Fibroblast of villous mesenchyme (primary cell): ENCODE data around the gene NOP16. TPM values are rescaled to one million over a fixed set of nuclear protein-coding genes. Genes with fewer than 3 reads are reported as not detected.

Source experiments
- DNase-seq: peaks from one replicate; pipeline ENCODE4 v3.0.0-alpha.2; 2010; ENCODE audit warnings: low read depth
- H3K4me3 ChIP-seq: 2 replicates; pipeline ENCODE4 v1.5.1; 2011; ENCODE audit warnings: low read depth, mild to moderate bottlenecking, low read length
- total RNA-seq: library from RNA; depleted of rRNA; stranded (reverse); fragments of >200 nt; gene quantifications from 2 replicates; pipeline ENCODE4 v1.2.3, GENCODE V29; 2012
- TF ChIP-seq, protein P1 (sequence below): IDR thresholded peaks from 2 replicates; pipeline ENCODE4 v1.5.1; 2012; ENCODE audit warnings: low read depth, mild to moderate bottlenecking, low read length; ENCODE audit not compliant: insufficient read depth

The NOP16 gene, protein sequence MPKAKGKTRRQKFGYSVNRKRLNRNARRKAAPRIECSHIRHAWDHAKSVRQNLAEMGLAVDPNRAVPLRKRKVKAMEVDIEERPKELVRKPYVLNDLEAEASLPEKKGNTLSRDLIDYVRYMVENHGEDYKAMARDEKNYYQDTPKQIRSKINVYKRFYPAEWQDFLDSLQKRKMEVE
- 9.3 and 13.8 TPM in 2 replicates for total RNA-seq

DNA sequence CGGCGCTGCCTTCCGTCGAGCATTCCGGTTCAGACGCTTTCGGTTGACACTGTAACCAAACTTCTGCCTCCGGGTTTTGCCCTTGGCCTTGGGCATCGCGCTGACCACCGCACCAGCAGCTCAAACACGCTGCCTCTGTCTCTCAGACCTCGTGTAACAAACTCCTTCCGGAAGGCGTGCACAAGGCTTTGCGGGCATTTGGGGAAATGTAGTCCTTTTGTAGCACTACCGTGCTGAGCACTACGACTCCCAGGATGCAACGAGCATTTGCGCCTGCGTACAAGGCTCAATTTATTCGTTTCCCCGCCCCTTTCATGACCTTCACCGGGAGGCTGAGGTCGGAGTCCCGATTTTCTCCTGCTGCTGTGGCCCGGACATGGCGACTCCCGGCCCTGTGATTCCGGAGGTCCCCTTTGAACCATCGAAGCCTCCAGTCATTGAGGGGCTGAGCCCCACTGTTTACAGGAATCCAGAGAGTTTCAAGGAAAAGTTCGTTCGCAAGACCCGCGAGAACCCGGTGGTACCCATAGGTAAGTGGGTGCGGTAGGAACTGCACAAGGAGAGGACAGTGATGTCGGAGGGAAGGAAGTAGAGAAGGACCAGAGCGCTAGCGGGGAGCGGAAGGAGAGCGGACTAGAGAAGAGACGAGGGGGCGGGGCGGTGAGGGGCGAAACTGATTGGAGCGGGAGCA lies at the start of gene NOP16, which contains the start of gene HIGD2A:
TSS of gene NOP16 (minus strand) at position 155 of the 691 bp plus-strand sequence. CDS start at position 96, 59 bp downstream.
TSS of gene HIGD2A (plus strand) at position 308 of the 691 bp plus-strand sequence. CDS start at position 377, 69 bp downstream.
- TF ChIP-seq, protein P1, sequence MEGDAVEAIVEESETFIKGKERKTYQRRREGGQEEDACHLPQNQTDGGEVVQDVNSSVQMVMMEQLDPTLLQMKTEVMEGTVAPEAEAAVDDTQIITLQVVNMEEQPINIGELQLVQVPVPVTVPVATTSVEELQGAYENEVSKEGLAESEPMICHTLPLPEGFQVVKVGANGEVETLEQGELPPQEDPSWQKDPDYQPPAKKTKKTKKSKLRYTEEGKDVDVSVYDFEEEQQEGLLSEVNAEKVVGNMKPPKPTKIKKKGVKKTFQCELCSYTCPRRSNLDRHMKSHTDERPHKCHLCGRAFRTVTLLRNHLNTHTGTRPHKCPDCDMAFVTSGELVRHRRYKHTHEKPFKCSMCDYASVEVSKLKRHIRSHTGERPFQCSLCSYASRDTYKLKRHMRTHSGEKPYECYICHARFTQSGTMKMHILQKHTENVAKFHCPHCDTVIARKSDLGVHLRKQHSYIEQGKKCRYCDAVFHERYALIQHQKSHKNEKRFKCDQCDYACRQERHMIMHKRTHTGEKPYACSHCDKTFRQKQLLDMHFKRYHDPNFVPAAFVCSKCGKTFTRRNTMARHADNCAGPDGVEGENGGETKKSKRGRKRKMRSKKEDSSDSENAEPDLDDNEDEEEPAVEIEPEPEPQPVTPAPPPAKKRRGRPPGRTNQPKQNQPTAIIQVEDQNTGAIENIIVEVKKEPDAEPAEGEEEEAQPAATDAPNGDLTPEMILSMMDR, result no peak
- DNase-seq, result peak; percentile 99
- peak within 1 kb of the TSS; percentile 83 for H3K4me3 ChIP-seq

DNA sequence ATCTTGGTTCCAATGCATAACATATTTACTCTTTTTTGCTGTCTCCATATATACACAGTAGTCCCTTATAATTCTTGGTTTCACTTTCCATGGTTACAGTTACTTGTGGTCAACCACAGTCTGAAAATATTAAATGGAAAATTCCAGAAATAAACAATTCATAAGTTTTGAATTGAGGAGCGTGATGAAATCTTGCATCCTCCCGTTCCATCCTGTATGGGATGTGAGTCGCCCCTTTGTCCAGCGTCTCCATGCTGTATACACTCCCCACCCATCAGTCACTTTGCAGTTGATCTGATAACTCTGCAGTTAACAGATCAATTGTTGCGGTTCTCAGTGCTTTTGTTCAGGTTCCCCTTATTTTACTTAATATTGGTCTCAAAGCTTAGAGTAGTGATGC lies 48.3 kb upstream of the NOP16 start:
- TF ChIP-seq, protein P1, result no peak
- H3K4me3 ChIP-seq, result peak overlapping the region; percentile 14
- peak; percentile 69 for DNase-seq

DNA sequence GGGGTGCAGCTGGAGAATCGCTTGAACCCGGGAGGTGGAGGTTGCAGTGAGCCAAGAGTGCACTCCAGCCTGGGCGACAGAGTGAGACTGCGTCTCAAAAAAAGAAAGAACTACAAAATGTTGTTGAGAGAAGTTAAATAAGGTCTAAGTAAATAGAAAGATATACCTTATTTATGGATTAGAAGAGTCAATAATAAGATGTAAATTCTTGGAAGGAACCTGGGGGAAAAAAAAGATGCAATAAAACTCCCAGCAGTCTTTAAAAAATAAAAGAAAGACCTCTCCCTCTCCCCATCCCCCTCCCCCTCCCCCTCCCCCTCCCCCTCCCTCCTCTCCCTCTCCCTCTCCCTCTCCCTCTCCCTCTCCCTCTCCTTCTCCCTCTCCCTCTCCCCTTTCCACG lies 44.3 kb upstream of the NOP16 start:
- DNase-seq, result no peak
- TF ChIP-seq, protein P1, result no peak
- no peak overlapping the region for H3K4me3 ChIP-seq

DNA sequence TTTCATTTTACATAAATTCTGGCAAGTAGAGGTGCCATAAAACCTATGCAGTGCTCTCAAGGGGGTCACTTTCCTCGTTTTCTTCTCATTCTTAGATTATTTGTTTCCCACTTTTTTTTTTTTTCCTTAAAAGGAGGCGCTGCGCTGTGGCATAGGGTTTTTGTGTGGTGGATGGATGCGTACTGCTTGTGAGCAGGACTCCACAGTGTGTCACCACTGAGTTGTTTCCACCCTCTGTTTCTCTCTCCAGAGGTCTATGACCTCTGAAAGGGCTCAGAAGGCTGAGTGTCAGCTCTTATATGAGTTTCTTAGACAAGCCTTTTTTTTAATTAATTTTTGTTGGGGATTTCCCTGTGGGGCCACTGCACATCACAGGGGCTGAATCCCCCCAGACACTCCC lies 41.6 kb upstream of the NOP16 start:
- H3K4me3 ChIP-seq, result no peak overlapping the region
- no peak for DNase-seq
- TF ChIP-seq, protein P1, result peak; percentile 16

DNA sequence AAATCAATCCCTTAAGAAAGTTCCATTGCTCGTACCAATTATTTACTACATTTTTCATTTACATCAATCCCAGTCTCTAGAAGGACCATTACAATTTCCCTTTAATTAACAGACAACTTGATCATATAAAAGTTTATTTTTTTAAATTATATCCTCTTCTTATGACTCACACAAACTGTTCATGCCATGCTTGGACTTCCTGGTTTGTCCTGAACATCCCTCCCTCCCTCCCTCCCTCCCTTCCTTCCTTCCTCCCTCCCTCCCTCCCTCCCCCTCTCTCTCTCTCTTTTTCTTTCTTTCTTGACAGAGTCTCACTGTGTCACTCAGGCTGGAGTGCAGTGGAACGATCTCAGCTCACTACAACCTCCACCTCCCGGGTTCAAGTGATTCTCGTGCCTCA lies 39.6 kb upstream of the NOP16 start:
- TF ChIP-seq, protein P1, result no peak
- no peak for DNase-seq
- no peak overlapping the region for H3K4me3 ChIP-seq

DNA sequence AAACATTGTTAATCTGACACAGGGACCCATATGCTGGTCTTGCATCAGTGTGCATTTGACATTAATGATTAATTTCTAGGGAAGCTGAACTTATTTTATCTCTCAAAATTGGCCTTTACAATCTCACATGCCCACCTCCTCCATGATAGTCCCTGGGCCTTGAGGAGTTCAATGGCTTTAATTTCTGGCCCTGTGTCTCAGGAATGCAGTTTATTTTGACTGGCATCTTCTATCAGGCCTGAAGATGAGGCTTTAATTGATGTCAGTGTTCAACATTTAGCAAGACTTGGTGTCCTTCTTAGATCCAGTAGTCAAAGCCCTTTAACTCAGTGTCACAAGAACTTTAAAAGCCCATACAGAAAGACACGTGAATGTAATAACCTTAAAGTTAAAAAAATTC lies 38.5 kb upstream of the NOP16 start:
- TF ChIP-seq, protein P1, result no peak
- H3K4me3 ChIP-seq, result no peak overlapping the region
- no peak for DNase-seq
